Skeletal muscle satellite cell (primary cell): ENCODE measurements around the gene USP2.

Experiments
- H3K27me3 ChIP-seq: 2 replicates; pipeline ENCODE4 v1.7.0; 2013; ENCODE audit warnings: low read length; ENCODE audit not compliant: control insufficient read depth, insufficient read depth
- H3K36me3 ChIP-seq: 2 replicates; pipeline ENCODE4 v1.7.0; 2013; ENCODE audit warnings: mild to moderate bottlenecking, control low read depth, low read length; ENCODE audit not compliant: insufficient read depth
- H3K4me1 ChIP-seq: 2 replicates; pipeline ENCODE4 v1.7.0; 2013; ENCODE audit warnings: low read length; ENCODE audit not compliant: control insufficient read depth, insufficient read depth
- H3K4me2 ChIP-seq: 2 replicates; pipeline ENCODE4 v1.7.0; 2013; ENCODE audit warnings: mild to moderate bottlenecking, low read length
- H3K4me3 ChIP-seq: 2 replicates; pipeline ENCODE4 v1.7.0; 2013; ENCODE audit warnings: low read length
- H3K9ac ChIP-seq: 2 replicates; pipeline ENCODE4 v1.7.0; 2013; ENCODE audit warnings: mild to moderate bottlenecking, low read depth, low read length, moderate library complexity
- H3K9me3 ChIP-seq: replicated peaks from 2 replicates; pipeline ENCODE4 v1.7.0; 2013; ENCODE audit warnings: mild to moderate bottlenecking, control low read depth, low read length

The USP2 gene

DNA sequence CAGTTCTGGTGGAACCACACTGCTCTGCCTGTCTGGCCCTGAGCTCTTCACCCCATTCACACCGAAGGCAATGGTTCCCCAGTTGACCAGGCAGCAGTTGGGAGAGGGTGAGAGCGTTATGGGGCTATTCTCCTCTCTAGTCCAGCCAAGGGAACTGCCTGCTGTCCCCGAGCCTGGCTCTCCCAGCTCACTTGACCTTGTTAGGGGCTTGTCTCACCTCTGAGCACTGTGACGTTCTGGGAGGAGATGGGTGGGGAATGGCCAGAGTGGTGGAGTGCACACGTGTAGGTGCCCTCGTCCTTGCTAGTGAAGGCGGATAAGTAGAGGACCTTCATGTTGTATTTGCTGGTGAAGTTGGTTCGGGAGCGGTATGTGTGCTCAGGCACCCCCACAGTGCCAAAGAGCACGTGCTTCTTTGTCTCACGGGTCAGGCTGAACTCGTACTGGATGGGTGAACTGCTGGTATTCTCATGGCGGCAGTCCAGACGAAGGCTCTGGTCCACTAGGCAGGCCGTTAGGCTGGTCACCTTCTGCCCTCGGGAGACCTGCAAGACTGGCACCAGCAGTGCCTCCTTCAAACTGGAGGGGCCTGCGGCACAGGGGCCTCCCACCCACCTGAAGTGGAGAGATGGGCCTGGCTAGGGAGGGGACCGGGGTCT lies 38.5 kb upstream of the USP2 start:
- Histone ChIP-seq H3K27me3 (no peaks in the 10 kb centered on the region), H3K36me3 (peaks cover 20% of the 10 kb centered on the region), H3K4me1 (peaks cover 56% of the 10 kb centered on the region), H3K9ac (no peak overlapping the region), H3K4me3 (no peak overlapping the region), H3K9me3 (no peaks in the 10 kb centered on the region), H3K4me2 (no peak overlapping the region)

DNA sequence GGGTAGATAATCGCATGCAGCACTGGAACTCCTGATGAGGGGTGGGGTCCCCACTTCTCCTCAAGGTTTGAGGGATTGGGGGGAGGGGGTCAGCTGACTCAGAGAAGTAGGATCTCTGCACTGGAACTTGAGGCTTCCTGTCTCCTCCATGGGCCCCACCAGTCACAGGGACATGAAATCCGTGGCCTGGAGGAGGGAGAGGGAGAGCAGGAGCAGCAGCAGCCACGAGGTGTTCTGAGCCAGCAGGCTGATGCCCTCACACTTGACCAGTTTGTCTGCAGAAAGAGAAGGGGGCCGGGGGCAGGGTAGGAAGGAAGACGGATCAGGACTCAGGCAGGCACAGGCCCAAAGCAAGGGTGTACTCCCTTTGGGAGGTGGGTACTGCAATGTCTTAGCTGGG lies 37.8 kb upstream of the USP2 start:
- Histone ChIP-seq H3K4me2 (no peak overlapping the region), H3K27me3 (no peaks in the 10 kb centered on the region), H3K4me1 (peaks cover 56% of the 10 kb centered on the region), H3K9ac (no peak overlapping the region), H3K4me3 (no peak overlapping the region), H3K36me3 (peaks cover 20% of the 10 kb centered on the region), H3K9me3 (no peaks in the 10 kb centered on the region)

- Histone ChIP-seq H3K36me3 (peaks cover 20% of the 10 kb centered on the region), H3K9ac (no peak overlapping the region), H3K4me2 (no peak overlapping the region), H3K9me3 (no peaks in the 10 kb centered on the region), H3K4me1 (peaks cover 56% of the 10 kb centered on the region), H3K4me3 (no peak overlapping the region), H3K27me3 (no peaks in the 10 kb centered on the region)
These were observed 37.3 kb upstream of the USP2 start for GRCh38 chr11:119418759-119419158.

DNA sequence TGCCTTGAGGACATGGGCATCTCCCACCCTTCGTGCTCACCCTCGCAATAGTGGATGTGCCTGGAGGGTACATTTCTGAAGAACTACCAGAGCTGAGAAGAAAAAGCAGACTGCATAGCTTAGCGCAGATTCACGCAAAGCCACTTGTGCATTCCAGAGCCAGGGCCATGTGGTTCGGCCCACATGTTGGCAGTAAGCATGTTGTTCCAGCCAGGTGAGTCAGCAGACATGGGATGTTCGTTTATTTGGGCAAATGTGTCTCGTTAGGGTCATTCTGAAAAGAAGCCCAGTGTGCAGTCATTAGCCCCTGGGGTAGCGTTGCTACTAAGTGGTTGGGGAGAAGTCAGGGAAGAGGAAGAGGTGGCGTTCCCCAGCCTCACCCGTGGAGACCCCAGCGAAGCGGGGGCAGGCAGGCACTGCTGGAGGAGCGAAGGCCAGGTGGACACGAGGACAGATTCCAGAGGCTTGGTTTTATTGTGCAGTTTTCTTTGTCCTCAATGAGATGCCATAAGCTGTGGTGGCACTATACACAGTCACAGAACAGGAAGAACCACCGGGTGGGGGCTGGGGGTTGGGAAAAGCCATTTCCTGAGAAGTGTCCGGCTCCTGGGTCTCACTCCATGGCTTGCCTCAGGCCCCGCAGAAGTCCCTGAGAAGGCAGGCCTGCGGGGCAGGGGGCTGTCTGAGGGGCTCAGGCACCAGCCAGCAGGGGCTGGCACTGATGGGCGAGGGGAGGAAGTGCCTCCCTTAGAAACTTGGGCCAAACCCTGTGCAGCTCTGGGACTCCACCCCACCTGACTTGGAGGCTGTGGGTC lies 36.4 kb upstream of the USP2 start:
- H3K9ac ChIP-seq, result peak overlapping the region; percentile 81
- H3K9me3 ChIP-seq, result no peaks in the 10 kb centered on the region
- peak overlapping the region; percentile 88 for H3K4me2 ChIP-seq
- peaks cover 20% of the 10 kb centered on the region for H3K36me3 ChIP-seq
- H3K4me3 ChIP-seq, result peak overlapping the region; percentile 61
- no peaks in the 10 kb centered on the region for H3K27me3 ChIP-seq
- peaks cover 52% of the 10 kb centered on the region for H3K4me1 ChIP-seq

DNA sequence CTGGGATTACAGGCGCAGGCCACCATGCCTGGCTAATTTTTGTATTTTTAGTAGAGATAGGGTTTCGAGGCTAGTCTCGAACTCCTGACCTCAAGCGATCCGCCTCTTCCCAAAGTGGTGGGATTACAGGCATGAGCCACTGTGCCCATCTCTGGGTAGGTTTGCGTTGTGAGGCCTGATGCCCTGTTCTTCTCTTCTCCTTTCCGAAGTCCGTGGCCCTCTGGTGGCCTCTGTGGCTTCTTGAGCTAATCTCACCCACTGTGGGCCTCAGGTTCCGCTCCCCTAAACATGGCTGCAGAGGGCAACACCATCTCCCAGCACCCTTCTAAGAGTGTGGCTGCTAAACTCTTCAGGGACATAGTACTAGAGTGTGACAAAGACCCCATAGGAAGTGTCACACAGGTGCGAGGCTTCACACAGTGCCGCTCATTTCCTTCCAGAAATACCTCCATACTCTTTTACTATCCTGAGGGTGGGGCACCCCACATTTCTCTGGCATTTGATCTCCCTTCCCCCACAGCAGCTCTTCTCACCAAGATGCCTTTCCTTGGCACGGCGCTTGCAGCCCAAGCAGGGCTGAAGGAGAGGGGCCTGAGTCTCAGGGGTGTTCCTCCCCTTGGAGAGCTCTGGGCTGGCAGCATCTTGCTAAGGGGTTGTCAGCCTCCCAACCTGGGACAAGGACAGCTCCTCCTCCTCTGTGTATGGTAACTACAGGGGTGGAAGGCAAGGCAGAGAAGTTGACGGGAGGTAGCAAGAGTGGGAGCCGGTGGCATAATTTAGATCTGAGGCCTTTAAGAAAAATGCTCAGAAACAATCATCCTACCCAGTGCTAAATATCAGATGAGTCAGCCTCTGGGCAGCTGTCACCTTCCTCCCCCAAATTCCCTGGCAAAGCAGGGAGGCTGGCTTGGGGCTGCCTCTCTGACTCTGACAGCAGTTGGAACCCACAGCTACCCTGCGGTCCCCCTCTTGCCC lies 35.4 kb upstream of the USP2 start:
- no peaks in the 10 kb centered on the region for H3K27me3 ChIP-seq
- peaks cover 20% of the 10 kb centered on the region for H3K36me3 ChIP-seq
- H3K4me2 ChIP-seq, result peak overlapping the region; percentile 88
- peak overlapping the region; percentile 61 for H3K4me3 ChIP-seq
- no peaks in the 10 kb centered on the region for H3K9me3 ChIP-seq
- H3K4me1 ChIP-seq, result peaks cover 52% of the 10 kb centered on the region
- peak overlapping the region; percentile 81 for H3K9ac ChIP-seq

GRCh38 chr11:119415966-119416365 lies 34.5 kb upstream of the USP2 start:
- Histone ChIP-seq H3K9me3 (no peaks in the 10 kb centered on the region), H3K36me3 (peaks cover 20% of the 10 kb centered on the region), H3K4me3 (no peak overlapping the region), H3K4me2 (no peak overlapping the region), H3K9ac (no peak overlapping the region), H3K4me1 (peaks cover 45% of the 10 kb centered on the region), H3K27me3 (no peaks in the 10 kb centered on the region)

- Histone ChIP-seq H3K9me3 (no peaks in the 10 kb centered on the region), H3K4me1 (peaks cover 40% of the 10 kb centered on the region), H3K4me3 (no peak overlapping the region), H3K9ac (no peak overlapping the region), H3K27me3 (no peaks in the 10 kb centered on the region), H3K4me2 (no peak overlapping the region), H3K36me3 (peaks cover 15% of the 10 kb centered on the region)
These were observed 34.0 kb upstream of the USP2 start for GRCh38 chr11:119415517-119415916.

DNA sequence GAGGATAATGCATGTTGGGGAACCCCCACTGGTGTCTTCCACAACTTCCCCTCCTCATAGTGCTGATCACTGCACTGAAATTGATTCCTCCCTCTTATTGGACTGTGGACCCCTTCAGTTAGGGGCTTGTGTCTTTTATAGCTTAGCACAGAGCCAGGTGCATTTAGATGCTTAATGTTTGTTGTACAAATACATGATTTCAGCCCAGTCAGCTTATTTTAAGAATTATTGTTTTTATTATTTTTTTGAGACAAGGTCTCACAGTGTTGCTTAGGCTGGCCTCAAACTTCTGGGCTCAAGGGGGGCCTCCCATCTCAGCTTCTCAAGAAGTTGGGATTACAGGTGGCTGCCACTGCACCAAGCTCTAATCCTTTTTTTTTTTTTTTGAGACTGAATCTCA lies 33.2 kb upstream of the USP2 start:
- no peak overlapping the region for H3K4me2 ChIP-seq
- H3K4me3 ChIP-seq, result no peak overlapping the region
- H3K4me1 ChIP-seq, result peaks cover 33% of the 10 kb centered on the region

GRCh38 chr11:119414321-119414720 lies 32.8 kb upstream of the USP2 start:
- Histone ChIP-seq H3K27me3 (no peaks in the 10 kb centered on the region), H3K9me3 (no peaks in the 10 kb centered on the region), H3K4me1 (peaks cover 29% of the 10 kb centered on the region), H3K36me3 (peaks cover 7% of the 10 kb centered on the region), H3K4me3 (no peak overlapping the region), H3K9ac (no peak overlapping the region), H3K4me2 (no peak overlapping the region)

More for the DNA sequence above, 33.2 kb upstream of the USP2 start:
- H3K36me3 ChIP-seq, result peaks cover 11% of the 10 kb centered on the region
- no peaks in the 10 kb centered on the region for H3K27me3 ChIP-seq
- H3K9me3 ChIP-seq, result no peaks in the 10 kb centered on the region
- no peak overlapping the region for H3K9ac ChIP-seq

DNA sequence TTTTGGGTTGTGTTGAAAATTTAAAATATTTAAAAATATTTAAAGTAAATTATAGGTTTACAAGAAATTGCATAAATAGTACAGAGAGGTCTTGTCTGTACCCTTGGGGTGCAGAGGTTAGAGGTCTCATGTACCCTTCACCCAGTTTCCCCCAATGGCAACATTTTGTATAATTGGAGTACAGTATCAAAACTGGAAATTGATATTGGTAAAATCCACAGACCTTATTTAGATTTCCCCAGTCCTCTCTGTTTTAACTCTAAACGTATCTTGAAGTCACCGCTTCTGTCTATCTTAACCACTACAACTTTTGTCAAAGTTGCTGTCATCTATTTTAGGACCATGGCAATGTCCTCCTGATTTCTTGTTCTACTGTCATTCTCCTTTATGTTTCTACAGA lies 30.6 kb upstream of the USP2 start:
- H3K9ac ChIP-seq, result no peak overlapping the region
- peaks cover 7% of the 10 kb centered on the region for H3K4me1 ChIP-seq
- H3K9me3 ChIP-seq, result no peaks in the 10 kb centered on the region
- H3K36me3 ChIP-seq, result no peaks in the 10 kb centered on the region
- no peak overlapping the region for H3K4me3 ChIP-seq
- no peak overlapping the region for H3K4me2 ChIP-seq
- no peaks in the 10 kb centered on the region for H3K27me3 ChIP-seq

GRCh38 chr11:119410501-119410900 lies 29.0 kb upstream of the USP2 start:
- H3K4me2 ChIP-seq, result no peak overlapping the region
- no peaks in the 10 kb centered on the region for H3K36me3 ChIP-seq
- H3K9me3 ChIP-seq, result no peaks in the 10 kb centered on the region
- H3K9ac ChIP-seq, result no peak overlapping the region
- H3K27me3 ChIP-seq, result no peaks in the 10 kb centered on the region
- H3K4me3 ChIP-seq, result no peak overlapping the region
- H3K4me1 ChIP-seq, result no peaks in the 10 kb centered on the region
